OCI-LY3 (cell line): ENCODE data around the gene PRSS8.
"Not testable (repeated sequence)": the region's sequence is repeated elsewhere in the genome, so short reads cannot be mapped to it uniquely, and the experiment has no call there.

Source experiments
- H2AFZ ChIP-seq: fragments of 200-600, 300-600 bp; shearing (Covaris generic); 2 replicates; pipeline ENCODE4 v1.6.0; 2014; ENCODE audit warnings: antibody characterized with exemption, low read depth, low read length
- H3K27ac ChIP-seq: fragments of 200-600, 300-600 bp; sonication (generic); 2 replicates; pipeline ENCODE4 v1.5.1; 2014; ENCODE audit warnings: mild to moderate bottlenecking, low read length, moderate library complexity, mixed read lengths
- H3K27me3 ChIP-seq: fragments of 200-600, 300-600 bp; sonication (generic); 2 replicates; pipeline ENCODE4 v1.6.1; 2014; ENCODE audit warnings: low read depth, low read length, mixed read lengths
- H3K36me3 ChIP-seq: fragments of 200-600, 300-600 bp; sonication (generic); replicated peaks from 2 replicates; pipeline ENCODE3; 2014; ENCODE audit warnings: low read depth, low read length, mixed read lengths
- H3K4me1 ChIP-seq: fragments of 300-600, 200-600 bp; sonication (generic); 2 replicates; pipeline ENCODE4 v1.6.1; 2014; ENCODE audit warnings: low read length, mixed read lengths
- H3K4me2 ChIP-seq: fragments of 200-600, 300-600 bp; sonication (generic); 2 replicates; pipeline ENCODE4 v1.6.1; 2014; ENCODE audit warnings: low read length, mixed read lengths
- H3K4me3 ChIP-seq: fragments of 300-600, 200-600 bp; sonication (generic); 2 replicates; pipeline ENCODE4 v1.5.1; 2014; ENCODE audit warnings: antibody characterized with exemption, mild to moderate bottlenecking, low read length, moderate library complexity
- H3K79me2 ChIP-seq: fragments of 300-600, 200-600 bp; shearing (Covaris generic); 2 replicates; pipeline ENCODE4 v1.6.1; 2014; ENCODE audit warnings: mild to moderate bottlenecking, low read length, mixed read lengths
- H3K9ac ChIP-seq: fragments of 300-600, 200-600 bp; shearing (Covaris generic); 2 replicates; pipeline ENCODE4 v1.6.0; 2014; ENCODE audit warnings: mild to moderate bottlenecking, low read length, moderate library complexity
- H3K9me3 ChIP-seq: fragments of 200-600, 300-600 bp; shearing (Covaris generic); 2 replicates; pipeline ENCODE4 v1.6.1; 2014; ENCODE audit warnings: low read length, mixed read lengths; ENCODE audit not compliant: insufficient read depth
- H4K20me1 ChIP-seq: fragments of 200-600, 300-600 bp; sonication (generic); 2 replicates; pipeline ENCODE4 v1.6.1; 2016; ENCODE audit warnings: low read length, mixed read lengths; ENCODE audit not compliant: insufficient read depth
- EZH2phosphoT487 ChIP-seq: fragments of 200-600 bp; shearing (Covaris generic); IDR thresholded peaks from 2 replicates; pipeline ENCODE4 v1.6.1; 2018; ENCODE audit warnings: antibody characterized with exemption, mixed run types, low read depth
- TF ChIP-seq, protein P1 (sequence below): fragments of 200-600, 300-600 bp; sonication (generic); IDR thresholded peaks from 2 replicates; pipeline ENCODE4 v1.5.1; 2014; ENCODE audit warnings: antibody characterized with exemption, low read length, low read depth

PRSS8 gene

DNA sequence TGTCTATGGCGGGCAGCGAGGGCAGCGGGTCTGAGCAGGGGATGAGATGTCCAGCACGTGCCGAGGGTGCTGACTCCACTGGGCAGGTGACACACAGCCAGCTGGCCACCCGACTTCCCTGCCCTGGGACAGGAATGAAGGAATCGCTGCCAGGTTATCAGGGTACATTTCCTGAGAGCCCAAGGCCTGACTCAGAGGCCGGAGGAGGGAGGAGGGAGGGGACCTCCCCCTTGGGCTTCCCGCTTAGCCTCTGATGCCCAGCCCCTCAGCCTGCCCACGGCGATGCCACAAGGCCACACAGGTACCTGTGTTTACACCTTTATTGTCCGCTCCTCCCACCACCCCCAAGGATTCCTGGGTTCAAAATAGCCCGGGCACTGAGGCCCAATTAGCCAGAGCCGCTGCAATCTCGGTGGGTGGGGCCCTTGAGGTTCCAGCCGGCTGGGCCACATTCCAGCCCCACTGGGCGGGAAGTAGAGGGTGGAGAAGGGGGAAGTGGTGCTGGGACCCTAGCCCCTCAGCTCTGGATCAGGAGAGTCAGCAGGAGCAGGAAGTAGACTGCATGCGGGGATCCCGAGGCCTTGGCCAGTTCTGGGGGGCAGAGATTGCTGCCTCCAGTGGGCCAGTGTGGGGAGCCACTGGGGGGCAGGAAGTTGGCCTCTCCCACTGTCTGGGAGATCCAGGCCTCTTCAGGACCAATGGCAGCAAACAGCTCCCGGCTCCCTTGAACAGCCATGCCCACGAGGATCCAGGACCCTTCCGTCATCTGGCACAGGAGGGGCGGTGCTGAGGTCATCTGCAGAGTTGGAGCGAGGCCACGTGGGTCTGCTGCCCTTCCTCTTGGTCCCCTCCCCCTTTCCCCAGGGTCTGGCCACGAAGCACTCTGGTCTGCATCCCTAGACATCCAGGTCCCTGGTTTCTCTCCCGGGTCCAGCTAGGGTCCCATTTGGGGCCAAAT is 3.4 kb upstream of the PRSS8 start:
- Histone ChIP-seq H2AFZ (no peak overlapping the region), H3K27me3 (no peaks in the 10 kb centered on the region), H3K4me3 (no peak overlapping the region), H3K4me1 (peaks cover 12% of the 10 kb centered on the region), H3K9ac (no peak overlapping the region), H3K27ac (no peak overlapping the region), H3K4me2 (no peak overlapping the region), H4K20me1 (no peaks in the 10 kb centered on the region), H3K9me3 (no peaks in the 10 kb centered on the region), H3K79me2 (no peaks in the 10 kb centered on the region), H3K36me3 (no peaks in the 10 kb centered on the region)
- no peak for TF ChIP-seq EZH2phosphoT487
- TF ChIP-seq, protein P1, sequence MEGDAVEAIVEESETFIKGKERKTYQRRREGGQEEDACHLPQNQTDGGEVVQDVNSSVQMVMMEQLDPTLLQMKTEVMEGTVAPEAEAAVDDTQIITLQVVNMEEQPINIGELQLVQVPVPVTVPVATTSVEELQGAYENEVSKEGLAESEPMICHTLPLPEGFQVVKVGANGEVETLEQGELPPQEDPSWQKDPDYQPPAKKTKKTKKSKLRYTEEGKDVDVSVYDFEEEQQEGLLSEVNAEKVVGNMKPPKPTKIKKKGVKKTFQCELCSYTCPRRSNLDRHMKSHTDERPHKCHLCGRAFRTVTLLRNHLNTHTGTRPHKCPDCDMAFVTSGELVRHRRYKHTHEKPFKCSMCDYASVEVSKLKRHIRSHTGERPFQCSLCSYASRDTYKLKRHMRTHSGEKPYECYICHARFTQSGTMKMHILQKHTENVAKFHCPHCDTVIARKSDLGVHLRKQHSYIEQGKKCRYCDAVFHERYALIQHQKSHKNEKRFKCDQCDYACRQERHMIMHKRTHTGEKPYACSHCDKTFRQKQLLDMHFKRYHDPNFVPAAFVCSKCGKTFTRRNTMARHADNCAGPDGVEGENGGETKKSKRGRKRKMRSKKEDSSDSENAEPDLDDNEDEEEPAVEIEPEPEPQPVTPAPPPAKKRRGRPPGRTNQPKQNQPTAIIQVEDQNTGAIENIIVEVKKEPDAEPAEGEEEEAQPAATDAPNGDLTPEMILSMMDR, result no peak

DNA sequence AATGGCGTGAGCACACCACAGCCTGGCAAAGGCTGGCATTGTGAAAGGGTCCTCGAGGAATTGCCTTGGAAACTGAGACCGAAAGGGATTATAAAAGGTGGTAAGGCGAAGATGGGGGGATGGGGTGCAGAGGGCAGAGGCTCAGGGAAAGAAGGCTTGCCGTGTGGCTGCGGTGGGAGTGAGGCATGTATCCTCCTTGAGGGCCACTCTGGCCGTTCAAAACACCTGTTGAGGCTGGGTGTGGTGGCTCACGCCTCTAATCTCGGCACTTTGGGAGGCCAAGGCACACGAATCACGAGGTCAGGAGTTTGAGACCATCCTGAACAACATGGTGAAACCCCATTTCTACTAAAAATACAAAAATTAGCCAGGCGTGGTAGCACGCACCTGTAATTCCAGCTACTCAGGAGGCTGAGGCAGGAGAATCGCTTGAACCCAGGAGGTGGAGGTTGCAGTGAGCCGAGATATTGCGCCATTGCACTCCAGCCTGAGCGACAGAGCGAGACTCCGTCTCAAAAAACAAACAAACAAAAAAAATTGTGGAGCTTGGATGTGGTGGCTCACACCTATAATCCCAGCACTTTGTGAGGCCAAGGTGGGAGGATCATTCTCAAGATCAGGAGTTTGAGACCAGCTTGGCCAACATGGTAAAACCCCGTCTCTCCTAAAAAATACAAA is 1.4 kb upstream of the PRSS8 start:
- H3K4me3 ChIP-seq, H3K4me2 ChIP-seq, H3K79me2 ChIP-seq, H3K9ac ChIP-seq, H3K27me3 ChIP-seq, H4K20me1 ChIP-seq, H3K9me3 ChIP-seq, H3K4me1 ChIP-seq, H3K36me3 ChIP-seq, H2AFZ ChIP-seq, H3K27ac ChIP-seq: not testable (repeated sequence)

DNA sequence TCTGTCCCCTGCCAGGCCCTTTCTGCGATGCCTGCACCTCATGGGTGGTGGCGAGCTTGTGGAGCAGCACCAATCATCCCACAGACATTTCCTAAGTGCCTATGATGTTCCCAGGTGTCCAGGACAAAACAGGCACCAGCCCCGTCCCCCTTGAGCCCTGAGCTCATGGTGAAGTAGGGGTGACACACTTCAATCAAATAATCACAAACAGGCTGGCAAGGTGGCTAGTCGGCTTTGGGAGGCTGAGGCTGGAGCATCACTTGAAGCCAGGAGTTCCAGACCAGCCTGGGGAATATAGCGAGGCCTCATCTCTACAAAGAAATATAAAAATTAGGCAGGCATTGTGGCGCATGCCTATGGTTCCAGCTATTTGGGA is 748 bp upstream of the PRSS8 start:
- Histone ChIP-seq H4K20me1 (no peaks in the 10 kb centered on the region), H3K4me1 (no peaks in the 10 kb centered on the region), H3K27ac (no peak overlapping the region), H3K4me2 (no peak overlapping the region), H3K27me3 (no peaks in the 10 kb centered on the region), H3K4me3 (no peak overlapping the region), H3K36me3 (no peaks in the 10 kb centered on the region), H3K79me2 (no peaks in the 10 kb centered on the region), H3K9ac (no peak overlapping the region), H2AFZ (no peak overlapping the region), H3K9me3 (no peaks in the 10 kb centered on the region)
- no peak for TF ChIP-seq EZH2phosphoT487
- TF ChIP-seq, protein P1, result no peak

DNA sequence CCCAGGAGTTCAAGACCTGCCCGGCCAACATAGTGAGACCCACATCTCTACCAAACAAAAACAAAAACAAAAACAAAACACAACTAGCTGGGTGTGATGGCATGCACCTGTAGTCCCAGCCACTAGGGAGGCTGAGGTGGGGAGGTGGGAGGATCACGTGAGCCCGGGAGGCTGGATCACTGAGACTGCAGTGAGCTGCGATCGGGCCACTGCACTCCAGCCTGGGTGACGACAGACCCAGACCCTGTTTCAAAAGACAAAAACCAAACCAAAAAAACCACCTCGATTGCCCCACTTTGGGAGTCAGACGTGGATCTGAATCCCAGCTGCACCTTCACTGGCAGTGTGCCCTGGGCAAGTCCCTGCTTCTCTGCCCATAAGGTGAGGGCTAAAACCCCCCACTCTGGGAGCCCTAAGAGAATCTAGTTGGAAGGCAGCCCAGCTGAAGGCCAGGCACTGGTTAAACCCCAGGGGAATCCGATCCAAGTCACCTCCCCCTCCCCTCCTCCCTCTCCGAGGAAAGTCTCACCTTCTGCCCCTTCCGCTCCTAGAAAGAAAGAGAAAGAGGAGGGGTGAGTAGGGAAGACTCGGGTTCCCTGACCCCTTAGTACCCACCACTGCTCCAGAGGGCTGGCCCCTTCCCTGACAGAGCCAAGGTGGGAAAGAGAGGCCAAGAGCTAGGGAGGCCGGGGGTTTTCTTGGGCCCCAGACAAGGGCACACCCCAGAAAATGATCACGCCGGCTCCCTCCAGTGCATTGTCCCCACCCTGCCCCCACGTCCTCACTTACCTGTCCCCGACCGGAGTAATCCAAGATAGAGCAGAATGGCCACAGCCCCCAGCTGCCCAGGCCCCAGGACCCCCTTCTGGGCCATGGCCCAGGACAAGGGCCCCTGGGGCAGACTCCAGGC is 647 bp downstream of the PRSS8 start:
- no peaks in the 10 kb centered on the region for H3K9me3 ChIP-seq
- no peak overlapping the region for H3K27ac ChIP-seq
- H3K4me2 ChIP-seq, result no peak overlapping the region
- H3K4me1 ChIP-seq, result no peaks in the 10 kb centered on the region
- H2AFZ ChIP-seq, result no peak overlapping the region
- H3K4me3 ChIP-seq, result no peak overlapping the region
- no peak overlapping the region for H3K9ac ChIP-seq
- H3K36me3 ChIP-seq, result no peaks in the 10 kb centered on the region
- H3K79me2 ChIP-seq, result no peaks in the 10 kb centered on the region
- H3K27me3 ChIP-seq, result no peaks in the 10 kb centered on the region
- H4K20me1 ChIP-seq, result no peaks in the 10 kb centered on the region
- TF ChIP-seq, protein P1, result no peak
- no peak for TF ChIP-seq EZH2phosphoT487
